GM23248 (cell line): ENCODE measurements around the gene C2orf42.

Source experiments
- EZH2 ChIP-seq: fragments of 200-600 bp; sonication (generic); IDR thresholded peaks from 2 replicates; pipeline ENCODE4 v1.6.1; 2018; ENCODE audit warnings: antibody characterized with exemption, mild to moderate bottlenecking; ENCODE audit not compliant: insufficient read depth, poor library complexity, severe bottlenecking
- EZH2phosphoT487 ChIP-seq: fragments of 200-600 bp; sonication (generic); IDR thresholded peaks from 2 replicates; pipeline ENCODE4 v1.6.1; 2018; ENCODE audit warnings: antibody characterized with exemption, moderate library complexity, mild to moderate bottlenecking, low read depth; ENCODE audit not compliant: insufficient read depth

DNA sequence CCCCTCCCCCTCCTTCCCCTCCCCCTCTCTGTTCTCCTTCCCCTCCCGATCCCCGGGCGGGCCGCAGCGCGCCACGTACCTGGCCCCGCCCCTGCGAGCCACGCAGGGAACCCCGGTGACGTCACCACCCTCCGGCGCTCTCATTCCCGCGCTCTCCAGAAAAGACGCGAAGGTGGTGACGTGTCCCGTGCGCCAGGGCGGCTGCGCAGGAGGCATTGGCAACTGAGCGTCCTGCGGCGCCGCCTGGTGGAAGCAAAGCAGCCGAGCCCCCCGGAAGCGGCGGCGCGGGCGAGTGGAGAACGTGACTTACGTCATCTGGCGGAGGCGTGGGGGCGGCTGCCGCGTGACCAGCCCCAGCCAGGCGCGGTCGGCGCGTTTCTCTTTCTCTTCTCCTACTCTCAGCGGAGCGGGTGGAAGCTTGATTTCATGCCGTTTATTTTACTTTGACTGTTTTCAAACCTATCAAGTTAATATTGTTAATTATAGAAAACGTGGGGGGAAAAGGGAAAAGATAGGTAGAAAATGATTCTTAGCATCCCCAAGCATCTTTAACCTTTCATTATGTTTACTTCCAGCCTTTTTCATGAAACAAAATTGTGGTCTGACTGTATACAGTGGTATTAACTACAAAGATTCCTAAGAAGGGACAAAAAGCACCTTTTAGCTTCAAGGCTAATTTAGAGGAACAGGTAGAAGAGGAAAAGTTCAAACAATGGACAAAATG lies 48.1 kb downstream of the C2orf42 start:
- TF ChIP-seq EZH2phosphoT487 = no peak
- no peak for TF ChIP-seq EZH2
